GM23248 (cell line): ENCODE results near the gene PCLO.

Experiments
- EZH2 ChIP-seq: fragments of 200-600 bp; sonication (generic); IDR thresholded peaks from 2 replicates; pipeline ENCODE4 v1.6.1; 2018; ENCODE audit warnings: antibody characterized with exemption, mild to moderate bottlenecking; ENCODE audit not compliant: insufficient read depth, poor library complexity, severe bottlenecking
- EZH2phosphoT487 ChIP-seq: fragments of 200-600 bp; sonication (generic); IDR thresholded peaks from 2 replicates; pipeline ENCODE4 v1.6.1; 2018; ENCODE audit warnings: antibody characterized with exemption, moderate library complexity, mild to moderate bottlenecking, low read depth; ENCODE audit not compliant: insufficient read depth

DNA sequence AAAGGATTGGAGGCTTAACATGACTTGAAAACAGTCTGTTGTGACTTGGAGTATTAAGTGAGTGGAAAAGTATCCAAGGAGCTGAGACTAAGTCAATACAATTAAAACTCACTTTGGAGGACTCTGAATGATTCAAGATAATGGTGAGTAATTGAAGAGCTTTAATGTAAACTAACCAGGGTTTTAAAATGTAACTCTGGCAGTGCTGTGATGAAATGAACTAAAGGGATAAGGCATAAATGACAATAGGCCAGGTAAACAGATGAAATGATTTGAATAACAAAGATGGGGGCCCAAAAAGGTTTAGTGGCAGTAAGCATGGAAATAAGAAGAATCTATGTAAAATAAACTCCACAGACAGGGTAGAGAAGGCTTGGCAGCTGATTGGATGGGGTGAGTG is 402.6 kb downstream of the PCLO start:
- TF ChIP-seq EZH2phosphoT487 = no peak
- no peak for TF ChIP-seq EZH2
